Measurements from ENCODE around the gene SMYD3. TPM values are rescaled to one million over a fixed set of nuclear protein-coding genes. Genes with fewer than 3 reads are reported as not detected.

The SMYD3 gene
- total RNA-seq (10 to 100 TPM; 29.9 to 35.1 TPM), polyA plus RNA-seq (ENCODE audit: insufficient read length in 6 of 6) (10 to 100 TPM; 20.4 to 26.5 (median 22.8) TPM)
- long read RNA-seq, donor 1, partial matches to known transcripts: 0 of 4 reads
- long read RNA-seq, donor 1, other reads (novel, unspliced or antisense): 0 of 4 reads
- long read RNA-seq, donor 2, transcript SMYD3-201 (7 exons, 1,863 nt): major isoform, 12 of 14 reads
- long read RNA-seq, donor 2, partial matches to known transcripts: 0 of 14 reads
- long read RNA-seq, donor 2, other reads (novel, unspliced or antisense): 0 of 14 reads
- long read RNA-seq, donor 3, transcript SMYD3-201 (7 exons, 1,863 nt): major isoform, 13 of 13 reads
- long read RNA-seq, donor 3, partial matches to known transcripts: 0 of 13 reads
- long read RNA-seq, donor 3, other reads (novel, unspliced or antisense): 0 of 13 reads
- long read RNA-seq, donor 4, partial matches to known transcripts: 0 of 15 reads
- long read RNA-seq, donor 4, other reads (novel, unspliced or antisense): 15 of 15 reads
- long read RNA-seq, donor 5, transcript SMYD3-201 (7 exons, 1,863 nt): major isoform, 10 of 11 reads
- long read RNA-seq, donor 5, partial matches to known transcripts: 0 of 11 reads
- long read RNA-seq, donor 5, other reads (novel, unspliced or antisense): 0 of 11 reads
- long read RNA-seq, donor 6, transcript SMYD3-201 (7 exons, 1,863 nt): major isoform, 7 of 9 reads
- long read RNA-seq, donor 6, partial matches to known transcripts: 0 of 9 reads
- long read RNA-seq, donor 6, other reads (novel, unspliced or antisense): 0 of 9 reads
- long read RNA-seq, donor 7, transcript SMYD3-201 (7 exons, 1,863 nt): major isoform, 8 of 8 reads
- long read RNA-seq, donor 7, partial matches to known transcripts: 0 of 8 reads
- long read RNA-seq, donor 7, other reads (novel, unspliced or antisense): 0 of 8 reads
- long read RNA-seq, donor 8, transcript SMYD3-201 (7 exons, 1,863 nt): major isoform, 6 of 10 reads
- long read RNA-seq, donor 8, partial matches to known transcripts: 0 of 10 reads
- long read RNA-seq, donor 8, other reads (novel, unspliced or antisense): 0 of 10 reads
- long read RNA-seq, donor 9: 0 reads
- long read RNA-seq, donor 10, partial matches to known transcripts: 1 of 8 reads
- long read RNA-seq, donor 10, other reads (novel, unspliced or antisense): 7 of 8 reads
- long read RNA-seq, donor 11, transcript SMYD3-201 (7 exons, 1,863 nt): major isoform, 17 of 27 reads
- long read RNA-seq, donor 11, partial matches to known transcripts: 6 of 27 reads
- long read RNA-seq, donor 11, other reads (novel, unspliced or antisense): 0 of 27 reads
- long read RNA-seq, donor 12, transcript SMYD3-201 (7 exons, 1,863 nt): major isoform, 5 of 7 reads
- long read RNA-seq, donor 12, partial matches to known transcripts: 0 of 7 reads
- long read RNA-seq, donor 12, other reads (novel, unspliced or antisense): 0 of 7 reads

GRCh38 chr1:246506674-246507481 is at the start of gene SMYD3:
TSS of gene SMYD3 (minus strand) at chr1:246507279.
- no peaks in the 10 kb centered on the region for H3K27me3 ChIP-seq
- H3K36me3 ChIP-seq: no peaks in the 10 kb centered on the region
- peak within 1 kb of the TSS in 1 of 2 donors; percentile 53 for H3K27ac ChIP-seq
- H3K4me3 ChIP-seq: peak within 1 kb of the TSS; percentile 78 to 86
- TF ChIP-seq, protein P1, sequence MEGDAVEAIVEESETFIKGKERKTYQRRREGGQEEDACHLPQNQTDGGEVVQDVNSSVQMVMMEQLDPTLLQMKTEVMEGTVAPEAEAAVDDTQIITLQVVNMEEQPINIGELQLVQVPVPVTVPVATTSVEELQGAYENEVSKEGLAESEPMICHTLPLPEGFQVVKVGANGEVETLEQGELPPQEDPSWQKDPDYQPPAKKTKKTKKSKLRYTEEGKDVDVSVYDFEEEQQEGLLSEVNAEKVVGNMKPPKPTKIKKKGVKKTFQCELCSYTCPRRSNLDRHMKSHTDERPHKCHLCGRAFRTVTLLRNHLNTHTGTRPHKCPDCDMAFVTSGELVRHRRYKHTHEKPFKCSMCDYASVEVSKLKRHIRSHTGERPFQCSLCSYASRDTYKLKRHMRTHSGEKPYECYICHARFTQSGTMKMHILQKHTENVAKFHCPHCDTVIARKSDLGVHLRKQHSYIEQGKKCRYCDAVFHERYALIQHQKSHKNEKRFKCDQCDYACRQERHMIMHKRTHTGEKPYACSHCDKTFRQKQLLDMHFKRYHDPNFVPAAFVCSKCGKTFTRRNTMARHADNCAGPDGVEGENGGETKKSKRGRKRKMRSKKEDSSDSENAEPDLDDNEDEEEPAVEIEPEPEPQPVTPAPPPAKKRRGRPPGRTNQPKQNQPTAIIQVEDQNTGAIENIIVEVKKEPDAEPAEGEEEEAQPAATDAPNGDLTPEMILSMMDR (IDR thresholded peaks at IDR 0.05): no peak
- intact Hi-C loops (cut with DNase I): no loop called here
- no peaks in the 10 kb centered on the region for H3K9me3 ChIP-seq
- DNase-seq (peak; percentile 72 to 96 (median 86)), ATAC-seq (peak; percentile 98)
- peaks cover 0 to 15% of the 10 kb centered on the region in 2 donors for H3K4me1 ChIP-seq

DNA sequence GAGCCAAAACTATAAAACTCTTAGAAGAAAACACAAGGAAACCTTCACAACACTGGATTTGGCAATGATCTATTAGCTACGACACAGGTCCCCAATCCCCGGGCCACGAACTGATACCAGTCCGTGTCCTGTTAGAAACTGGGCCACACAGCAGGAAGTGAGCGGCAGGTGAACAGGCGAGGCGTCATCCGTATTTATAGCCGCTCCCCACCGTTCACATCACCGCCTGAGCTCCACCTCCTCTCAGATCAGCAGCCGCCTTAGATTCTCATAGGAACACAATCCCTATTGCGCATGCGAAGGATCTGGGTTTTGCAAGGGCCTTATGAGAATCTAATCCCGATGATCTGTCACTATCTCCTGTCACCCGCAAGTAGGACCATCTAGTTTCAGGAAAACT is 47.1 kb upstream of the SMYD3 start:
- intact Hi-C loops (cut with DNase I): no loop called here
- Histone ChIP-seq H3K4me3 (no peak overlapping the region), H3K4me1 (no peaks in the 10 kb centered on the region), H3K36me3 (peaks cover 0 to 95% of the 10 kb centered on the region in 2 donors), H3K9me3 (no peaks in the 10 kb centered on the region), H3K27me3 (no peaks in the 10 kb centered on the region), H3K27ac (no peak overlapping the region)
- TF ChIP-seq, protein P1 (IDR thresholded peaks at IDR 0.05): no peak
- no peak for ATAC-seq
- DNase-seq: no peak

GRCh38 chr1:246552110-246552509 is 45.0 kb upstream of the SMYD3 start:
- ATAC-seq (no peak), DNase-seq (no peak)
- TF ChIP-seq, protein P1 (IDR thresholded peaks at IDR 0.05): no peak
- Histone ChIP-seq H3K4me3 (no peak overlapping the region), H3K27ac (no peak overlapping the region), H3K4me1 (no peaks in the 10 kb centered on the region), H3K9me3 (no peaks in the 10 kb centered on the region), H3K36me3 (peaks cover 0 to 98% of the 10 kb centered on the region in 2 donors), H3K27me3 (no peaks in the 10 kb centered on the region)
- intact Hi-C loops (cut with DNase I): no loop called here

- H3K36me3 ChIP-seq: peaks cover 0 to 96% of the 10 kb centered on the region in 2 donors
- intact Hi-C loops (cut with DNase I): loop anchor here in 1 of 2 donors (2.0 kb wide), 1 partner anchor 130 kb away; no protein-coding TSS in a partner anchor
- H3K4me3 ChIP-seq: no peak overlapping the region
- TF ChIP-seq, protein P1 (IDR thresholded peaks at IDR 0.05): no peak
- H3K4me1 ChIP-seq: no peaks in the 10 kb centered on the region
- no peaks in the 10 kb centered on the region for H3K27me3 ChIP-seq
- ATAC-seq (no peak), DNase-seq (no peak)
- no peak overlapping the region for H3K27ac ChIP-seq
- H3K9me3 ChIP-seq: no peaks in the 10 kb centered on the region
These were observed 43.3 kb upstream of the SMYD3 start for GRCh38 chr1:246550402-246550801.
